Mucosa of stomach (tissue), 1 donor: Measurements from ENCODE around the gene GNAS-AS1.

Experiments used
- H3K27me3 ChIP-seq: one replicate; pipeline ENCODE4 v1.7.0; 2013; ENCODE audit warnings: mild to moderate bottlenecking, low read length; ENCODE audit not compliant: control insufficient read depth, insufficient read depth
- H3K36me3 ChIP-seq: one replicate; pipeline ENCODE4 v1.7.0; 2013; ENCODE audit warnings: low read length; ENCODE audit not compliant: control insufficient read depth, insufficient read depth
- H3K4me1 ChIP-seq: one replicate; pipeline ENCODE4 v1.7.0; 2013; ENCODE audit warnings: mild to moderate bottlenecking, low read length; ENCODE audit not compliant: control insufficient read depth, insufficient read depth
- H3K4me3 ChIP-seq: one replicate; pipeline ENCODE4 v1.7.0; 2013; ENCODE audit warnings: low read length
- H3K9ac ChIP-seq: one replicate; pipeline ENCODE4 v1.7.0; 2013; ENCODE audit warnings: mild to moderate bottlenecking, low read length, moderate library complexity
- H3K9me3 ChIP-seq: one replicate; pipeline ENCODE4 v1.7.0; 2013; ENCODE audit warnings: mild to moderate bottlenecking, low read length, moderate library complexity; ENCODE audit not compliant: control insufficient read depth
- donor health status: Pancreatic carcinoma.

Gene GNAS-AS1

DNA sequence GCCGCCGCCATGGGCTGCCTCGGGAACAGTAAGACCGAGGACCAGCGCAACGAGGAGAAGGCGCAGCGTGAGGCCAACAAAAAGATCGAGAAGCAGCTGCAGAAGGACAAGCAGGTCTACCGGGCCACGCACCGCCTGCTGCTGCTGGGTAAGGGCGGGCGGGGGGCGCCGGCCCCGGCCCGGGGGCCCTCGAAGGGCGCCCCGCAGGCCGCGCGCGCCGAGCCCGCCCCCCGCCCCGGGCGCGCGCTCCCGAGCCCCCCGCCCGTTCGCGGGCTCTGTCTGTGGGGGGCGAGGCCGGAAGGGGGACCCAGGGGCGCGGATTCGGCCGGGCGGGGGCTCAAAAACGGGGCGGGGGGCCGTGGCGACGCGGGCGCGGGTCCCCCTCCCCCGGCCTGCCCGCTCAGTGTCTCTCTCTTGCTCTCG is 41.0 kb upstream of the GNAS-AS1 start:
- H3K4me1 ChIP-seq: peaks cover 17% of the 10 kb centered on the region

DNA sequence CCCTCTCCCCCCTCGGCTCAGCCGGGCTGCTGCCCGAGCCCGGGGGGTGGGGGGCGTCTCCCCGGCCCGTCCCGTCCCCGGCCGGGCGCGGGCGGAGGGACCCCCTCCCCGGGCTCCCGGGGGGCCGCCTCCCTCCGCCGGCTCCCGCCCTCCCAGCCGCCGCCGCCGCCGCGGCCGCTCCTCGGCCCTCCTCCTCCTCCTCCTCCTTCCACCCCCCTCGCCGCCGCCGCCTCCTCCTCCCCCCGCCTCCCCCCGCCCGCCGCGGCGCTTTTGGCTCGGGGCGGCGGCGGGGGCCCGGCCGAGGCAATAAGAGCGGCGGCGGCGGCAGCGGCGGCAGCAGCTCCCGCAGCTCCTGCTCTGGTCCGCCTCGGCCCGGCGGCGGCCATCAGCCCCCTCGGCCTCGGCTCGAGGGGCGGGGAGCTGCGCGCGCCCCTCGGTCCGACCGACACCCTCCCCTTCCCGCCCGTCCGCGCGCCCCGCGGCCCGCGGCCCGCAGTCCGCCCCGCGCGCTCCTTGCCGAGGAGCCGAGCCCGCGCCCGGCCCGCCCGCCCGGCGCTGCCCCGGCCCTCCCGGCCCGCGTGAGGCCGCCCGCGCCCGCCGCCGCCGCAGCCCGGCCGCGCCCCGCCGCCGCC is 40.5 kb upstream of the GNAS-AS1 start:
- H3K4me3 ChIP-seq: no peak overlapping the region
- H3K9ac ChIP-seq: peak overlapping the region; percentile 82
- H3K36me3 ChIP-seq: no peaks in the 10 kb centered on the region
- no peaks in the 10 kb centered on the region for H3K27me3 ChIP-seq
- peaks cover 17% of the 10 kb centered on the region for H3K4me1 ChIP-seq
- no peaks in the 10 kb centered on the region for H3K9me3 ChIP-seq

More for the DNA sequence above, 41.0 kb upstream of the GNAS-AS1 start:
- Histone ChIP-seq H3K9me3 (no peaks in the 10 kb centered on the region), H3K4me3 (peak overlapping the region; percentile 89), H3K9ac (peak overlapping the region; percentile 94), H3K27me3 (no peaks in the 10 kb centered on the region), H3K36me3 (no peaks in the 10 kb centered on the region)

DNA sequence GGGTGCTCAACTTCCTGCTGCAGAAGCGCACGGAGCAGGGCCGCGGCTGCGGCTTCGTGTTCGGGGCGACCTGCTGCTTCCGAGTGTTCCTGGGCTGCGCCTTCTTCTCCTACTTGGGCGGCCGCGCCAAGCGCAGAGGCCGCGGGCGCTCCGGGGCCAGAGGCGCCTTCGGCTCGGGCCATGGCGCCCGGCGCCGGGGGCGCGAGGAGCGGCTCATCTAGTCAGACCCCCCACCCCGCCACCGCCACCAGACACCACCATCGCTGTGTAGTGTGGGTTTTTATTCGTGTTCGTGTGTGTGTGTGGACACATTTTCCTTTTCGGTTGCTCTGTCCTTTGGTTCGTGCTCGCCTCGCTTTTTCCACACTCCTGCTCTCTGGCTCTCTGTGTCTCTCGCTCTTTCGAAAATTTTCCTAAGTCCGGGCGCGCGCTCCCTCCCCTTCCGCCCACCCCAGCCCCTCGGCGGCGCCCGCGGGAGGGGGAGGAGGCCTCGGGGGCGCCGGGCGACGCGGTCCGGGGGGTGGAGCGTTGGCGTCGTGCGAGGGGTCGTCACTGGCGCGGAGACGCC is 39.9 kb upstream of the GNAS-AS1 start:
- Histone ChIP-seq H3K4me3 (peak overlapping the region; percentile 41), H3K36me3 (no peaks in the 10 kb centered on the region), H3K9ac (peak overlapping the region; percentile 82), H3K27me3 (no peaks in the 10 kb centered on the region), H3K4me1 (peaks cover 17% of the 10 kb centered on the region), H3K9me3 (no peaks in the 10 kb centered on the region)

DNA sequence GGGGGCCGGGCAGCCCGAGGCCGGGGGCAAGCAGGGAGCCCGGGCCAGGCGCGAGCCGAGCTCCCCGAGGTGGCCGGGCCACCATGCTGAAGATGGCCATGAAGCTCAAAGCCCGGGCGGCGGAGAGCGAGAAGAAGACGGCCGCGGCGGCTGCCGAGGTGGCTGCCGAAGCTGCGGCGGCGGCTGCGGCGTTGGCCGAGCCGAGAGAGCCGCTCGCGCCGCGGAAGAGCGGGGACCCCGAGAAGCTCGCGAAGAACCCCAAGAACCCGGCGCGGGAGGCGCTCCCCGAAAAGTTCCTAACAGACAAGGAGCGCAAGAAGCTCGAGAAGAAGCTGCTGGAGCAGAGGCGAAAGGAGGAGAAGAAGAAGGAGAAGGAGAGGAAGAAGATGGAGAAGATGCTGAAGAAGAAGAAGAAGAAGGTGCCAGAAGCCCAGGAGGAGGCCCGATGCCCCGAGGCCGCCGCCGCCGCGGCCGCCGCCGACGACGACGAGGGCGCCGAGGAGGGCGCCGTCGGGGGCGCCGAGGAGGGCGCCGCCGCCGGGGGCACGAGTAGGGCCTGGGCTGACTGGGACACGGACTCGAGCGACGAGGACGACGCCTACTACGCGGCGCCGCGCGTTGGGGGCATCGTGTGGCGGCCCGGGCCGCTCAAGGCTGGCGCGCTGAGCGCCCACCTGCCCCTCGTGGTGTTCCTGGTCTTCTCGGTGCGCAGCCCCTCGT is 39.3 kb upstream of the GNAS-AS1 start:
- Histone ChIP-seq H3K27me3 (no peaks in the 10 kb centered on the region), H3K4me3 (peak overlapping the region; percentile 41), H3K4me1 (peaks cover 17% of the 10 kb centered on the region), H3K9me3 (no peaks in the 10 kb centered on the region), H3K36me3 (no peaks in the 10 kb centered on the region), H3K9ac (peak overlapping the region; percentile 82)

DNA sequence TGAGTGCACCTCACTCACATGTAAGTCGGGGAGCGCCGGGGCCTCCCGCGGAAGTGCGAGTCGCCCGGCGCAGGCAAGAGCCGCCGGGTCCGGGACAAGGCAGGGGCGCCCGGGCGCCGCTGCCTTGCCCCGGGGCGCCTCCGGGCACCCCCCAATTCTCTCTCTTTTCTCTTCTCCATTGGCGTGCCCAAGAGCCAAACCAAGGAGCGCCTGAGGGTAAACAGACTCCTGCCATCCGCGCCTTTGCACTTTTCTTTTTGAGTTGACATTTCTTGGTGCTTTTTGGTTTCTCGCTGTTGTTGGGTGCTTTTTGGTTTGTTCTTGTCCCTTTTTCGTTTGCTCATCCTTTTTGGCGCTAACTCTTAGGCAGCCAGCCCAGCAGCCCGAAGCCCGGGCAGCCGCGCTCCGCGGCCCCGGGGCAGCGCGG is 38.6 kb upstream of the GNAS-AS1 start:
- Histone ChIP-seq H3K36me3 (no peaks in the 10 kb centered on the region), H3K9ac (peak overlapping the region; percentile 82), H3K4me1 (peaks cover 10% of the 10 kb centered on the region), H3K27me3 (no peaks in the 10 kb centered on the region), H3K4me3 (no peak overlapping the region), H3K9me3 (no peaks in the 10 kb centered on the region)

DNA sequence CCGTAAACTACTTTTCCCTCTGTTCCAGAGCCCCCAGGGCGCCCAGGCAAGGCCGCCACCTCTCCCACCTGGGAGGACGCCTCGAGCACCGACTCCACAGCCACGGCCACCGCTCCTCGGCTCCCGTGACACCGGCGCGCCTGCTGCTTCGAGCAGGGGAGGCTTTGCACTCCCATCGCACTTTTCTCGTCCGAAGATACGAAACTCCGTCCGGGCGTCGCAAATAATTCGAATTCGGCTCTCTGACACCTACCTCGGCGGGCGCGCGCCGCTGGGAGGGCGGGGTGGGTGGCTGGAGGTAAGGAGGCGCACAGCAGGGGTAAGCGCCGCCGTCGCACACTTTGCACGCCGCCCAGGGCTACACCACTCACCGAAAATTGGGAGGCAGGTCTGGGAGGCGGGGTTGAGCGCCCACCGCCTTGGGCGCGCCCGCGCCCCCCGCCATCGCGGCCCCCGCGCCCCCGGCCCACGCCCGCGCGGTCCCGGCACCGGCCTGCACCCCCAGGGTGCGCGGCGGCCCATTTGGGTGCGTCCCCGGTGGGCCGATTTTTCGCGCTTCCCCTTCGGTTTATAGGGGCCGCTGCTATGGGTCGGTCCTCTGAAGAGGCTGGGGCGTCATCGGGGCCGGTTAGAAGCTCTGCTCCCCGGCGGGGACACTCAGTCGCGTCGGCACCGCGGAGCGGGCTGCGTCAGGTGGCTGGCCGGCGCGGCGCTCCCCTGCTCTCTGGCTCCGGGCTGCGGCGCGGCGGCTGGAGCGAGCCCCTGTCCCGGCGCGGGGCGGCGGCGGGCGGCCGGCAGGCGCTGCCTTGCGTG is 38.0 kb upstream of the GNAS-AS1 start:
- Histone ChIP-seq H3K9ac (peak overlapping the region; percentile 82), H3K4me3 (peak overlapping the region; percentile 56), H3K4me1 (peaks cover 5% of the 10 kb centered on the region), H3K36me3 (no peaks in the 10 kb centered on the region), H3K27me3 (no peaks in the 10 kb centered on the region), H3K9me3 (no peaks in the 10 kb centered on the region)

DNA sequence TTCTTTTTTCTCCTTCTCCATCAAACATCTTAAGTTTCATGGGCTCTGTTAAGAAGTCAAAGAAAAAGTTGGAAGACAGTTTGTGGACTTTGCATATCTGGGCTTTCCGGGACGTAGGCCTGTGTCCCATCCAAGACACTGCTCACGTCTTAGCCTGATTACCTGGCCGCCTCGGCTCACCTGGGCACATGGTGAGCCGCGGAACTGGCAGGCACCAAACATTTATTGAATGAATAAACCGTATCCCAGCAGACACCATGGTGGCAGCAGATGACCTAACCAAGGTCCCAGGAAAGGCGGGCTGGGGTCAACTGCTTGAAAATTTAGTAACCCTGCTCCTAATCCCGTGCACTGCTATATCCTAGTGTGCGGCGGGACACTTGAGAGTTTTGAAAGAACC is 37.4 kb upstream of the GNAS-AS1 start:
- Histone ChIP-seq H3K36me3 (no peaks in the 10 kb centered on the region), H3K4me1 (no peaks in the 10 kb centered on the region), H3K9ac (peak overlapping the region; percentile 77), H3K27me3 (no peaks in the 10 kb centered on the region), H3K9me3 (no peaks in the 10 kb centered on the region), H3K4me3 (peak overlapping the region; percentile 56)

DNA sequence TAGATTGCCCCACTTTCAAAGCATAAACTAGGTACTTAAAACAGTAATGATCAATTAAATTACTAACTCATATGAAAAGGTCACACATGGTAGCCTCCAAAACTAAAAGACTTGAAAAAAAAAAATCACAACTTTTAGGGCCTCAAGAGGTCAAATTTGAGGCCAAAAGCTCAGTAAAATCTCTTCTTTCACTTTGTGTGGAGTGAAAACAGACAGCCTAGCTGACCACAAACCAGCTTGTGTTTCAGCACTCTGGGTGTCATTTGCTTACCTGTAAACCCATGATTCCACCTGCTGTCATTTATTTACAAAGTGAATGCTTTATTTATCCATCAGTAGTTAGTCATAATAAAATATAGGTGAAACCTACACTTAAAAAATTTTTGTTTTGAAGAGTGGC is 35.8 kb upstream of the GNAS-AS1 start:
- no peak overlapping the region for H3K9ac ChIP-seq
- no peaks in the 10 kb centered on the region for H3K4me1 ChIP-seq
- H3K4me3 ChIP-seq: no peak overlapping the region
- no peaks in the 10 kb centered on the region for H3K36me3 ChIP-seq
- H3K27me3 ChIP-seq: no peaks in the 10 kb centered on the region
- no peaks in the 10 kb centered on the region for H3K9me3 ChIP-seq

DNA sequence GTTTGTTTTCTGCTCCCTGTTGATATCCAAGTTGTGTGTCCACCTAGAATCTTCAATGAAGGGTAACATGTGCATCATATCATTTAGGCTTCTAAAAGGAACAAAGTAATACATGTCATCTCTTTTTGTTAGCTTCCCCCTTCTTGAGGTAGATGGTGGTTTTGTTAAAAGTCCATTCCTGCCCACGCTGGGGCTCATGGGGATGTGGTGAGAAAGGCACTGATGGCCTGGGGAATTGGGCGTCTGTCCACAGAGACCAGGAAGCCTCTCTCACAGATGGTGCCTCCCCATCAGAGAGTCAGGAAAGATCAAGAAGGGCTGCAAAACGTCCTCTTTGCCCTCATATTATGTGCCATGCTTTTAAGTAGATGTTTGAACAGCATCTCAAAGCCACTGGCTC is 34.3 kb upstream of the GNAS-AS1 start:
- Histone ChIP-seq H3K4me3 (no peak overlapping the region), H3K4me1 (no peaks in the 10 kb centered on the region), H3K36me3 (no peaks in the 10 kb centered on the region), H3K27me3 (no peaks in the 10 kb centered on the region), H3K9ac (no peak overlapping the region), H3K9me3 (no peaks in the 10 kb centered on the region)

DNA sequence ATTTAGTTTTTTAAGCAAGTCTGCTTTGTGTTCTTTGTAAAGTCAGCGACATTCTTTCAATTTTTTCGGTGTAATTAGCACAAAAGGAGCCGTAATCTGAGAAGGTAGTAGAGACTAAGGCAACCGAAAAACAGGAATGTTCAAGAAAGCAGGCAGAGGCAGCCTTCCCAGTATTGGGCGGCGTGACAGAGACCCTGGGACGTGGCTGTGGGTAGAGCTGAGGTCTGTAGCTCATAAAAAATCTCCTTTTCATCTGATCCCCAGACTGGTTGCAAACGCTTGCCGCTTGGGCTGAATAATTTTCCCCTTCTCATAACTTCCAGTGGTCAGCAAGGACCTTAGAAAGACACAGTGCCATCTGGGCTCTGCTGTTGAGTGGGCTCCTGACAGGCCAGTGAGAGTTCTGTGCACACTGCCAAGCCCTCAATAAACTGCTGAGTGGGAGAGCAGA is 32.6 kb upstream of the GNAS-AS1 start:
- no peaks in the 10 kb centered on the region for H3K9me3 ChIP-seq
- H3K4me3 ChIP-seq: no peak overlapping the region
- no peaks in the 10 kb centered on the region for H3K4me1 ChIP-seq
- no peaks in the 10 kb centered on the region for H3K36me3 ChIP-seq
- no peak overlapping the region for H3K9ac ChIP-seq
- H3K27me3 ChIP-seq: no peaks in the 10 kb centered on the region

DNA sequence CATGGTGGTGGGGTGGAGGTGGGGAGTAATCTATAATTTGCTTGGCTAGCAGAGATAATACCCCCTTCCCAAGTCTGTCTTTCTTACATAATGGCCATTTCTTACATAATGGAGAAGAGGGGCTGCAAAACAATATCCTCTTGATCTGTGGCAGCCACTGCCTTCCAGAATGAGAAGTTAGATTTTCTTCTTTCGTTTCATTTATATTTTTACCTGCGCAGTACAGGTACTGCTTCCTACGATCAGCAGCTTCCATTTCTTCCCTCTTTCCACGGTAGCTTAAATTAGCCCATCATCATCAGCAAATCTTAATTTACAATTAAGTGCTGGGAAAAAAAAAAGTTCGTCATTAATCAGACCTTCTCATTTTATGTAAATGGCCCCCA is 32.0 kb upstream of the GNAS-AS1 start:
- Histone ChIP-seq H3K9me3 (no peaks in the 10 kb centered on the region), H3K4me1 (no peaks in the 10 kb centered on the region), H3K36me3 (no peaks in the 10 kb centered on the region), H3K9ac (no peak overlapping the region), H3K27me3 (no peaks in the 10 kb centered on the region), H3K4me3 (no peak overlapping the region)
